NB4 (cell line): ENCODE results near the gene CFTR.

Experiments
- POLR2A ChIP-seq: IDR thresholded peaks from 2 replicates; pipeline ENCODE4 v1.6.1; 2011; ENCODE audit warnings: mild to moderate bottlenecking; ENCODE audit not compliant: insufficient read length; ENCODE audit errors: extremely low read depth
- TF ChIP-seq, protein P1 (sequence below): IDR thresholded peaks from one replicate; pipeline ENCODE4 v1.5.1; 2012; ENCODE audit warnings: low read depth, low read length
- TF ChIP-seq, protein P2 (sequence below): IDR thresholded peaks from 2 replicates; pipeline ENCODE4 v1.6.1; 2011; ENCODE audit warnings: low read depth, low read length

DNA sequence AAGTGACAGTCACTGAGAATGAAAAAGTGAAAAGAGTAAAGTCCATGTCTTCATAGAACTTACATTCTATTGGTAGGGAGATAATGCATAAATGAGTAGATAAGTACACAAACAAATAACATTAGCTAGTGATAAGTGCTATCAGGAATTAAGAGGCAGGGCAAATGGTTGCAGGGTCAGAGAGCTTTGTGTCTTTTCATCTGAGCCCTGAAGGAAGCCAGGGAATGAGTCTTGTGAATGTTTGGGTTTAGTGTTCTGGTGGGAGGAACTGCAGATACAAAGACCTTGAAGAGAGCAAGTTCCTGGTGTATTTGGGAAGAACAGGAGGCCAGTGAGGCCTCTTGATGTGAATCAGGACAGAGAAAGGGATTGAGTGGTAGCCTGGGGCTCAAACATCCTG, 209.6 kb downstream of the CFTR start:
- TF ChIP-seq, protein P1, sequence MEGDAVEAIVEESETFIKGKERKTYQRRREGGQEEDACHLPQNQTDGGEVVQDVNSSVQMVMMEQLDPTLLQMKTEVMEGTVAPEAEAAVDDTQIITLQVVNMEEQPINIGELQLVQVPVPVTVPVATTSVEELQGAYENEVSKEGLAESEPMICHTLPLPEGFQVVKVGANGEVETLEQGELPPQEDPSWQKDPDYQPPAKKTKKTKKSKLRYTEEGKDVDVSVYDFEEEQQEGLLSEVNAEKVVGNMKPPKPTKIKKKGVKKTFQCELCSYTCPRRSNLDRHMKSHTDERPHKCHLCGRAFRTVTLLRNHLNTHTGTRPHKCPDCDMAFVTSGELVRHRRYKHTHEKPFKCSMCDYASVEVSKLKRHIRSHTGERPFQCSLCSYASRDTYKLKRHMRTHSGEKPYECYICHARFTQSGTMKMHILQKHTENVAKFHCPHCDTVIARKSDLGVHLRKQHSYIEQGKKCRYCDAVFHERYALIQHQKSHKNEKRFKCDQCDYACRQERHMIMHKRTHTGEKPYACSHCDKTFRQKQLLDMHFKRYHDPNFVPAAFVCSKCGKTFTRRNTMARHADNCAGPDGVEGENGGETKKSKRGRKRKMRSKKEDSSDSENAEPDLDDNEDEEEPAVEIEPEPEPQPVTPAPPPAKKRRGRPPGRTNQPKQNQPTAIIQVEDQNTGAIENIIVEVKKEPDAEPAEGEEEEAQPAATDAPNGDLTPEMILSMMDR = no peak
- TF ChIP-seq POLR2A = no peak
- TF ChIP-seq, protein P2, sequence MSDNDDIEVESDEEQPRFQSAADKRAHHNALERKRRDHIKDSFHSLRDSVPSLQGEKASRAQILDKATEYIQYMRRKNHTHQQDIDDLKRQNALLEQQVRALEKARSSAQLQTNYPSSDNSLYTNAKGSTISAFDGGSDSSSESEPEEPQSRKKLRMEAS = no peak
